ENCODE results near the gene CD151.

CD151 gene

DNA sequence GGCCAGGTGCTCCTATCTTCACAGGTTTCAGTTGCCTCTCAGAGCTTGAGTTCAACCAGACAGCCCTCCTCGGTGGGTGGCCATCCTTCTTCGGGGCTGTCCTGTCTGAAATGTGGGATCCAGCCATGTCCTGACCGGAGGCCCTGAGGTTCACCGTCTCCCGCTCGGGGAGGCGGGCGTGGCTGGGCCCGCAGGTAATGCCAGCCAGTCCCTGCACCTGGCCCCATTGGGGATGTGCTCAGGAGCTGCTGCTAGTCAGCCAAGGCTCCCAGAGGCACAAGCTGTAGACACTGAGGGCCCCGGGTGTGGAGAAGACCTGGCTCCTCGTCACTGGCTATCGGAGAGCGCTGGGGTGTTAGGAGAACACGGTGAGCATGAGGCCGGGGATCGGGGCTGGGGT is 42.5 kb downstream of the CD151 start:
- H3K4me3 ChIP-seq (ENCODE audit: low read depth, low read length): no peak overlapping the region
- TF ChIP-seq, protein P1, sequence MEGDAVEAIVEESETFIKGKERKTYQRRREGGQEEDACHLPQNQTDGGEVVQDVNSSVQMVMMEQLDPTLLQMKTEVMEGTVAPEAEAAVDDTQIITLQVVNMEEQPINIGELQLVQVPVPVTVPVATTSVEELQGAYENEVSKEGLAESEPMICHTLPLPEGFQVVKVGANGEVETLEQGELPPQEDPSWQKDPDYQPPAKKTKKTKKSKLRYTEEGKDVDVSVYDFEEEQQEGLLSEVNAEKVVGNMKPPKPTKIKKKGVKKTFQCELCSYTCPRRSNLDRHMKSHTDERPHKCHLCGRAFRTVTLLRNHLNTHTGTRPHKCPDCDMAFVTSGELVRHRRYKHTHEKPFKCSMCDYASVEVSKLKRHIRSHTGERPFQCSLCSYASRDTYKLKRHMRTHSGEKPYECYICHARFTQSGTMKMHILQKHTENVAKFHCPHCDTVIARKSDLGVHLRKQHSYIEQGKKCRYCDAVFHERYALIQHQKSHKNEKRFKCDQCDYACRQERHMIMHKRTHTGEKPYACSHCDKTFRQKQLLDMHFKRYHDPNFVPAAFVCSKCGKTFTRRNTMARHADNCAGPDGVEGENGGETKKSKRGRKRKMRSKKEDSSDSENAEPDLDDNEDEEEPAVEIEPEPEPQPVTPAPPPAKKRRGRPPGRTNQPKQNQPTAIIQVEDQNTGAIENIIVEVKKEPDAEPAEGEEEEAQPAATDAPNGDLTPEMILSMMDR (IDR thresholded peaks at IDR 0.05; ENCODE audit: low read depth, low read length): no peak
- no peak for DNase-seq (ENCODE audit: low read depth, low spot score)
- in situ Hi-C loops (cut with HindIII; ENCODE audit: low sequenced_read_pairs): no loop called here

- no peak overlapping the region for H3K4me3 ChIP-seq (ENCODE audit: low read depth, low read length)
- in situ Hi-C loops (cut with HindIII; ENCODE audit: low sequenced_read_pairs): no loop called here
- TF ChIP-seq, protein P1 (IDR thresholded peaks at IDR 0.05; ENCODE audit: low read depth, low read length): no peak
- no peak for DNase-seq (ENCODE audit: low read depth, low spot score)
Measured at GRCh38 chr11:875769-876301, 43.1 kb downstream of the CD151 start.

- in situ Hi-C loops (cut with HindIII; ENCODE audit: low sequenced_read_pairs): no loop called here
- TF ChIP-seq, protein P1 (IDR thresholded peaks at IDR 0.05; ENCODE audit: low read depth, low read length): no peak
- no peak for DNase-seq (ENCODE audit: low read depth, low spot score)
- H3K4me3 ChIP-seq (ENCODE audit: low read depth, low read length): no peak overlapping the region
Measured at GRCh38 chr11:876545-876944, 43.8 kb downstream of the CD151 start.

DNA sequence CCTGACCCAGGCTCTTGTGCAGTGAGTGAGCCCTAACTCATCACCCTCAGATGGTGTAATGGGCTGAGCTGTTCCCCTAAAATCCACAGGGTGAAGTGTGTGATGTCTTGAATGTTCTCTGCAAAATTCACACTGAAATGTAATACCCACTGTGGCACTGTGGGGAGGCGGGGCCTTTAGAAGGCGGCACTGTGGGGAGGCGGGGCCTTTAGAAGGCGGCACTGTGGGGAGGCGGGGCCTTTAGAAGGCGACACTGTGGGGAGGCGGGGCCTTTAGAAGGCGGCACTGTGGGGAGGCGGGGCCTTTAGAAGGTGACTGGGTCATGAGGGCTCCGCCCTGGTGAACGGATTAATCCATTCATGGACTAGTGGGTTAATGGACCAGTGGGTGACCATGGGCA is 44.8 kb downstream of the CD151 start:
- TF ChIP-seq, protein P1 (IDR thresholded peaks at IDR 0.05; ENCODE audit: low read depth, low read length): no peak
- in situ Hi-C loops (cut with HindIII; ENCODE audit: low sequenced_read_pairs): no loop called here
- DNase-seq (ENCODE audit: low read depth, low spot score): no peak
- no peak overlapping the region for H3K4me3 ChIP-seq (ENCODE audit: low read depth, low read length)

DNA sequence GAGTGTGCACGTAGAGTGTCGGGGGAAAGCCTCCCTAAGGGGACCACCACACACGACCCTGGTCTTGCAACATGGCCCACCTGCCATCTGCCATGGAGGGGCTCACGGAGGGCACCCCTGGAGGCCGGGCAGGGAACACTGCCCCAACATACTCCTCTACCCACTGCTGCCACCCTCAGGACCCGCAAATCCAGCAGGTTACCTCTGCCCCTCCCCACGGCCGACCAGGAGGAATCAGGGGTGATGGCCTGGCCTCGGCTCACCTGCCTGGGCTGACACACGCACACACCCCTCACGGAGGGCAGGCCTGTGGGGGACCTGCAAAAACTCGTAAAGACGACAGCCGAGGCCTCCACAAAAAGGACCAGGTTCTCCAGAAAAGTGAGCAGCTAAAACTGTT is 47.7 kb downstream of the CD151 start:
- TF ChIP-seq, protein P1 (IDR thresholded peaks at IDR 0.05; ENCODE audit: low read depth, low read length): no peak
- H3K4me3 ChIP-seq (ENCODE audit: low read depth, low read length): no peak overlapping the region
- no peak for DNase-seq (ENCODE audit: low read depth, low spot score)
- in situ Hi-C loops (cut with HindIII; ENCODE audit: low sequenced_read_pairs): no loop called here

GRCh38 chr11:882596-882995 is 49.8 kb downstream of the CD151 start:
- DNase-seq (ENCODE audit: low read depth, low spot score): no peak
- in situ Hi-C loops (cut with HindIII; ENCODE audit: low sequenced_read_pairs): no loop called here
- TF ChIP-seq, protein P1 (IDR thresholded peaks at IDR 0.05; ENCODE audit: low read depth, low read length): no peak
- no peak overlapping the region for H3K4me3 ChIP-seq (ENCODE audit: low read depth, low read length)

DNA sequence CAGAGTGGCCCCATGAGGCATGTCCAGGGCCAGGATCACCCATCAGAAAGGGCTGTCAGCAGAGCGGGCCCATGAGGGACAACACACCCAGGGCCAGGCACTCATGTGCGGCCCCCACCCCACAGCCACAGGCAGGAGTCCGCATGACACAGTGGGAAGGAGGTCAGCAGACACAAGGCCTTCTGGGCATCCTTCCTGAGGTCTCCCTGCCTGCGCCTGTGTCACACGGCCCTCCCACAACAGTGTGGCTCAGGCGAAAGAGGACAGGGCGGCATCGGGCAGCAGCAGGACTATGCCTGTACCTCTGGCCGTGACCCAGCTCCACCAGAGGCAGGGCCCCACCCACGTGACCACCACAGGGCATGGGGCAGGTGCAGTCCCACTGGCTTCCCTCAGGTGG is 50.8 kb downstream of the CD151 start:
- in situ Hi-C loops (cut with HindIII; ENCODE audit: low sequenced_read_pairs): no loop called here
- no peak overlapping the region for H3K4me3 ChIP-seq (ENCODE audit: low read depth, low read length)

More for the DNA sequence above, 50.8 kb downstream of the CD151 start:
- DNase-seq (ENCODE audit: low read depth, low spot score): no peak
- TF ChIP-seq, protein P1 (IDR thresholded peaks at IDR 0.05; ENCODE audit: low read depth, low read length): no peak

Measured in astrocyte of the spinal cord (primary cell).